GM20000 (cell line): Measurements from ENCODE around the gene PDE7B.

ENCODE experiments used
- DNase-seq: peaks from one replicate; pipeline ENCODE4 v3.0.0; 2012; ENCODE audit warnings: low spot score
- TF ChIP-seq, protein P1 (sequence below): IDR thresholded peaks from 2 replicates; pipeline ENCODE4 v1.5.1; 2012; ENCODE audit warnings: mild to moderate bottlenecking, control low read depth; ENCODE audit errors: extremely low read depth, missing control alignments

The PDE7B gene

DNA sequence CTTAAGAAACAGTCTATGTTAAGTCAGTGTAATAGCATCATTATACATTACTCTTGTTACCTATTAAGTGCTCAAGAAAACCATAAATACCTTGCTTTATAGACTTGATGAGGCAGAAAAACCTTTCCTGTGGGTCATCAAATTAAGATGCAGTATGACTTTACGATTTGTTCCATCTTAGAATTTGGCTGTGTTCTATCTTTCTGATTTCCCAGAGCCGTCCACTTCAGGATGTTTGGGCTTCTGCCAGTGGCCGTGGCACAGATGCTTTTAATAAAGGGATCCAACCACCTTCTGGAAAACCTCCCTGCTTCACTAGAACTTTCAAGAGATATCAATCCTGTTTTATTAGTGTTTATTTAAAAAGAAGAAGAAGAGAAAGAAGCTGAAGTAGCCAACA is 71.2 kb downstream of the PDE7B start:
- TF ChIP-seq, protein P1, sequence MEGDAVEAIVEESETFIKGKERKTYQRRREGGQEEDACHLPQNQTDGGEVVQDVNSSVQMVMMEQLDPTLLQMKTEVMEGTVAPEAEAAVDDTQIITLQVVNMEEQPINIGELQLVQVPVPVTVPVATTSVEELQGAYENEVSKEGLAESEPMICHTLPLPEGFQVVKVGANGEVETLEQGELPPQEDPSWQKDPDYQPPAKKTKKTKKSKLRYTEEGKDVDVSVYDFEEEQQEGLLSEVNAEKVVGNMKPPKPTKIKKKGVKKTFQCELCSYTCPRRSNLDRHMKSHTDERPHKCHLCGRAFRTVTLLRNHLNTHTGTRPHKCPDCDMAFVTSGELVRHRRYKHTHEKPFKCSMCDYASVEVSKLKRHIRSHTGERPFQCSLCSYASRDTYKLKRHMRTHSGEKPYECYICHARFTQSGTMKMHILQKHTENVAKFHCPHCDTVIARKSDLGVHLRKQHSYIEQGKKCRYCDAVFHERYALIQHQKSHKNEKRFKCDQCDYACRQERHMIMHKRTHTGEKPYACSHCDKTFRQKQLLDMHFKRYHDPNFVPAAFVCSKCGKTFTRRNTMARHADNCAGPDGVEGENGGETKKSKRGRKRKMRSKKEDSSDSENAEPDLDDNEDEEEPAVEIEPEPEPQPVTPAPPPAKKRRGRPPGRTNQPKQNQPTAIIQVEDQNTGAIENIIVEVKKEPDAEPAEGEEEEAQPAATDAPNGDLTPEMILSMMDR = no peak
- no peak for DNase-seq

DNA sequence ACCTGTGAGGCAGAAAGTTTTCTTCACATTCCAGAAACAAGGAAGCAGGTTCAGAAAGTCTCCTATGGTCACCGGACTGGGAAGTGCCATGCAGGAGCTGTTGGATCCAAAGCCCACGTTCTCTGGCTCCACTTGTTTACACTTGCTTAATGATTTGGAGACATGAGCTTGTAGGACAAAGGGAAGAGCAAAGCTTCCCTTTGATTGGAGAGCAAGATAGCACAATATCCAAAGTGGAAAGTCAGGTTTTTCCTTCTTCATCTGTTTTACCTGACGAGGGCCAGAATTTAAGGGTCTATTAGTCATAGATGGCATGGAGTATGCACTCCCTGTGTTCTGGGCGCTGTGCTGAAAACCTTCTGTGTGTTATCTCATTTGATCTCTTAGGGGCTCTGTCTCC is 81.2 kb downstream of the PDE7B start:
- TF ChIP-seq, protein P1 = no peak
- no peak for DNase-seq

DNA sequence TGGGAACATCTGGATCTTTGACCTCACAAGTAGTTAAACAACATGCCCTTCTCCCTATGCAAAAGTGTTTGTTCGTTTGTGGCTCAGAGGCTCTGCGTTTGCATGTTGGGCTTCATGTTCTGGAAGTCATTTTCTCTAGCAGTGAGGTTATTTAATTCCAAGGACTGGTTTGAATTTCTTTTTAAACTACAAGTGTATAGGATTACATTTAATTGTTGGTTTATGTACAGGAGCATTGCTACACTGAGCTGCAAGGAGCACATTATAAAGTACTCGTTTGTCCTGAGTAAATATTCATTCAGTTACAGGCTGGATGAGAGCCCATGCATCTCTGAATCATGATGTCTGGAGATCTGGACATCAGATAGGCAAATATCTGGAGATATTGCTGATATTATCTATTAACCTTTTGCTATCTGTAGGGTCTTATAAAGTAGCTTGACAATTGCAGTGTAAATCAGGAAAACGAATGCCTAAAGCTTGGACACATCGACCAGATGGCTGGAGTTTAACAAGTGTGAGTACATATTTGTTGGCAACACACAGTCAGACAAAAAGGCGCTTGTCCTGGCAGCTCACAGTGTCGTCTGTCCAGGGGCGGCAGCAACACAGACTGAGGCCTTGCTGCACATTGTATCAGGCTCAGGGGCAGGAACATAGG is 84.6 kb downstream of the PDE7B start:
- TF ChIP-seq, protein P1 = no peak
- DNase-seq = no peak

DNA sequence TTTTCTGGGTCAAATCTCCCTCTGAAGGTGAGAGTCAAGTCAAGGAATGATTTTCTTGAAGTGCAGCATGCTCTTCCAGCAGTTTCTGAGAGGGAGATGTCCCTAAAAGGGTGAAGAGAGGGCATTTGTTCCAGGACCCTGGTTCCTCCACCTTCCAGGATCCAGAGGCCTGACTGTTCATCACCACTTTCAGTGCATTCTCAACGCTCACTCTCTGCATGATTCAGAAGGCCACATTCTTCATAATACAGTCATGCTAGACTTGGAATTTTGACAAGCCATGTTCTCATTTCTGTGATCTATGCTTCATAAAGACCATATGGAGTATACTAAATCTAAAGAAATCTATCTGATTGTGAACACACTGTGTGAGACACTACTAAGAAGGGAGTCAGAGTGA is 85.1 kb downstream of the PDE7B start:
- TF ChIP-seq, protein P1 = no peak
- DNase-seq = no peak

DNA sequence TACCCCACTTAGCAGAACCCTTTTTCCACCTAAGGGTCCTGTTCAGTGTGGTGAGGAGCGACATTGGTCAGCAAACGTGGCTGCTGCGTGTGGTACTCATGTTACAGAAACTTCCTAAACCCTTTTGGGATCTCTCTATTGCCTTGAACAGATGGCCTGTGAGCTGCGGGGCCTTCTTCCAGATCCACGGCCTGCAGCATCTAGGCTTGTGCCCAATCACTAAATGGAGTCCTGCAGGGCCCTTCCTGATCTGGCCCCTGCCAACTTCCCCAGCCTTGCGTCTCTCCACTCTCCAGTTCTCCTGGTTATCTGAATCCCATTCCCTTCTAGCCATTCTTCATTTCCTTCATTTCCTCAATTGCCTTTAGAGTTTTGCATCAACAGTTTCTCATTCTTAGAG is 85.6 kb downstream of the PDE7B start:
- DNase-seq = no peak
- TF ChIP-seq, protein P1 = no peak

DNA sequence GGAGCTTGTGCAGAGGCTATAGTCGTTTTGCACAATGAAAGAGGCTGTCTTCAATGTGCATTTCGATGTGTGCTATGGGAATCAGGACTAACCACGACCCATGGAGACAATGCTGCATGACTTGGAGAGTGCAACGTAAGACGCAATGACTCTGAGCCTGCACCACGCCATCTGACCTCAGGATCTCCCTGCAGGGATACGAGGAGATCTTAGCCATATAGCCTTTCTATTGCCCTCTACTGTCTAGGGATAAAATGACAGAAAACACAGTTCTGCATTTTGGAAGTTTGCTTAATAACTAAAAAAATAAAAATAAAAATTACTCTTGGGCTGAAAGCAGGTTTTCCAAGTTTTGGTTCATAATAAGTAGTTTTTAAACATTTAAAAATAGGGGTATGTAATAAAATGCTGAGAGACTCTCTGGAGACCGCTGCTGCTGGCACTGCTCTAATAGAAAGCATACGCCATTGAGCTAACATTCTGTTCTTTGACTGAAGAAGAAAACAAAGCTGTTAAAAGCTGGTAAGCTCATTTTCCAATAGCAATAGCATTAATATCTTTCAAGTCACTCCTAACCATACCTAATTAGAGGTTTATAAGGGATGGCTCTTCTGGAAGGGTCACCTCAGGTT is 87.2 kb downstream of the PDE7B start:
- TF ChIP-seq, protein P1 = no peak
- peak; percentile 14 for DNase-seq

DNA sequence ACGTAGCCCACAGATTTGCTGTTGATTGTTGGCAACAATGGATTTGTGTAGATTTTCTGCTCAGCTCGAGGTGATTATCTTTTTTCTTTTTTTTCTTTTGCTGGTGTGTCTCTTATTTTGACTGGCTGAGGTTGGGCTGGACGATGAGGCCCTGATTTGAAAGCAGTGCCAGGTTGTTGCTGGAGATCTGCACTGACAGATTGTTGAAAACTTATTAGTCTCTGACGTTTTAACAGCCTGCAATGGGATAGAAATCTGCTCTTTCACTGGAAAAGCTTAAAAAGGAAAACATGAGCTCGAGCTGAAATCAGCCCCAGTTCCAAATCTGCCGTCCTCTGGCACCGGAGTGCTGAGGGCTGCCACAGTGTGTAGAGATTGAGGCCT is 87.7 kb downstream of the PDE7B start:
- TF ChIP-seq, protein P1 = no peak
- no peak for DNase-seq
